ENCODE results near the gene DPEP3. TPM values are rescaled to one million over a fixed set of nuclear protein-coding genes. Genes with fewer than 3 reads are reported as not detected.
"Not testable (repeated sequence)": the region's sequence is repeated elsewhere in the genome, so short reads cannot be mapped to it uniquely, and the experiment has no call there.

The DPEP3 gene
- total and polyA plus RNA-seq, 10 of the 15 experiments (the other 5 are each of a cell fraction or from before 2014, with no cell fraction given): not detected

- BruUV-seq (replicated peaks); intact Hi-C loops (cut with micrococcal nuclease; ENCODE audit: unreplicated experiment); H3K27me3 ChIP-seq (replicated peaks in 1 of 2; ENCODE audit: control insufficient read depth in 2 of 2, insufficient read depth in 2 of 2, low read length in 1 of 2); in situ Hi-C loops (cut with MboI); H3K9ac ChIP-seq (ENCODE audit: control insufficient read depth, insufficient read depth, low read length); H3K36me3 ChIP-seq (ENCODE audit: control insufficient read depth in 2 of 2, insufficient read depth in 2 of 2, low read length in 1 of 2); H3K27ac ChIP-seq (ENCODE audit: control insufficient read depth, insufficient read depth); H4K20me1 ChIP-seq (ENCODE audit: control insufficient read depth, insufficient read depth); POLR2A ChIA-PET; H2AFZ ChIP-seq (ENCODE audit: control insufficient read depth, low read depth, low read length); H3K4me3 ChIP-seq; RAD21 ChIA-PET (ENCODE audit: unreplicated experiment); CTCF ChIA-PET; SMC1A ChIA-PET (ENCODE audit: uncharacterized antibody, unreplicated experiment); H3K9me3 ChIP-seq (replicated peaks; ENCODE audit: control insufficient read depth, insufficient read depth, low read length); H3K4me2 ChIP-seq (ENCODE audit: control insufficient read depth, insufficient read depth); DNase-seq (ENCODE audit: low read depth, low spot score); H3K79me2 ChIP-seq (ENCODE audit: control insufficient read depth, insufficient read depth, low read length); FAIRE-seq; ATAC-seq: not testable (repeated sequence)
- 85% methylated on average over 3 of the region's 7 CpGs for WGBS (ENCODE audit: insufficient coverage, insufficient replicate concordance, low lambda C conversion rate, missing lambda C conversion rate)
- H3K4me1 ChIP-seq (ENCODE audit: control insufficient read depth, insufficient read depth, low read length): peaks cover 25% of the 10 kb centered on the region
These were observed 8.0 kb downstream of the DPEP3 start for GRCh38 chr16:67972285-67972684.

- ChIA-PET CTCF (interaction anchor here (0.9 kb wide), 1 partner anchor 14 kb away, joined by 3 read pairs; no protein-coding TSS in a partner anchor), POLR2A (interaction anchor here (0.8 kb wide), 1 partner anchor 12 kb away, joined by 3 read pairs; no protein-coding TSS in a partner anchor), SMC1A (ENCODE audit: uncharacterized antibody, unreplicated experiment) (interaction anchor here (0.6 kb wide), 1 partner anchor 833 kb away, joined by 3 read pairs; no protein-coding TSS in a partner anchor), RAD21 (ENCODE audit: unreplicated experiment) (no interaction called here)
- intact Hi-C loops (cut with micrococcal nuclease; ENCODE audit: unreplicated experiment): no loop called here
- peaks cover 34% of the 10 kb centered on the region for H3K4me1 ChIP-seq (ENCODE audit: control insufficient read depth, insufficient read depth, low read length)
- no peak for ATAC-seq
- no peak overlapping the region for H2AFZ ChIP-seq (ENCODE audit: control insufficient read depth, low read depth, low read length)
- no peak overlapping the region for H3K9ac ChIP-seq (ENCODE audit: control insufficient read depth, insufficient read depth, low read length)
- no peak overlapping the region for H3K4me2 ChIP-seq (ENCODE audit: control insufficient read depth, insufficient read depth)
- H3K4me3 ChIP-seq: no peak overlapping the region
- in situ Hi-C loops (cut with MboI): no loop called here
- DNase-seq (ENCODE audit: low read depth, low spot score): no peak
- FAIRE-seq: no peak
- no peaks in the 10 kb centered on the region for H3K36me3 ChIP-seq (ENCODE audit: control insufficient read depth in 2 of 2, insufficient read depth in 2 of 2, low read length in 1 of 2)
- no TSS peak for BruUV-seq (replicated peaks)
- H3K9me3 ChIP-seq (replicated peaks; ENCODE audit: control insufficient read depth, insufficient read depth, low read length): no peaks in the 10 kb centered on the region
- no peaks in the 10 kb centered on the region for H4K20me1 ChIP-seq (ENCODE audit: control insufficient read depth, insufficient read depth)
- TF ChIP-seq DPF2 (IDR thresholded peaks at IDR 0.05) (no peak), E2F8 (IDR thresholded peaks at IDR 0.05; ENCODE audit: low read depth, partially characterized antibody) (no peak), MLLT1 (IDR thresholded peaks at IDR 0.05) (no peak), ZBTB4 (CRISPR knock-in tag; IDR thresholded peaks at IDR 0.05) (no peak), GABPA (IDR thresholded peaks at IDR 0.05; ENCODE audit: low read depth) (no peak), JUNB (IDR thresholded peaks at IDR 0.05) (no peak), BHLHE40 (IDR thresholded peaks at IDR 0.05; ENCODE audit: borderline replicate concordance in 1 of 2, low read depth in 2 of 2, low read length in 1 of 2) (no peak), NRF1 (conservative IDR thresholded peaks at IDR 0.05; ENCODE audit: low read depth, low read length) (no peak), BRCA1 (IDR thresholded peaks at IDR 0.05; ENCODE audit: low read depth, low read length) (no peak), WRNIP1 (IDR thresholded peaks at IDR 0.05; ENCODE audit: borderline replicate concordance, low read depth, low read length) (no peak)
- WGBS (ENCODE audit: insufficient coverage, insufficient replicate concordance, low lambda C conversion rate, missing lambda C conversion rate): 90% methylated on average over 9 of the region's 9 CpGs
- no peaks in the 10 kb centered on the region for H3K27me3 ChIP-seq (replicated peaks in 1 of 2; ENCODE audit: control insufficient read depth in 2 of 2, insufficient read depth in 2 of 2, low read length in 1 of 2)
- no peak overlapping the region for H3K27ac ChIP-seq (ENCODE audit: control insufficient read depth, insufficient read depth)
- H3K79me2 ChIP-seq (ENCODE audit: control insufficient read depth, insufficient read depth, low read length): peaks cover 20% of the 10 kb centered on the region
These were observed 9.2 kb downstream of the DPEP3 start for GRCh38 chr16:67971111-67971510.

Data from GM12878 (cell line).